ENCODE data around the gene PFAS.
A peak's percentile ranks its signal among the peaks of the same experiment; 100 is the strongest.

Gene PFAS

GRCh38 chr17:8294814-8295316, 45.8 kb downstream of the PFAS start:
- no peak for DNase-seq (ENCODE audit: low spot score)

- no peak for DNase-seq (ENCODE audit: low spot score)
These were observed 51.1 kb downstream of the PFAS start for GRCh38 chr17:8300226-8300625.

DNA sequence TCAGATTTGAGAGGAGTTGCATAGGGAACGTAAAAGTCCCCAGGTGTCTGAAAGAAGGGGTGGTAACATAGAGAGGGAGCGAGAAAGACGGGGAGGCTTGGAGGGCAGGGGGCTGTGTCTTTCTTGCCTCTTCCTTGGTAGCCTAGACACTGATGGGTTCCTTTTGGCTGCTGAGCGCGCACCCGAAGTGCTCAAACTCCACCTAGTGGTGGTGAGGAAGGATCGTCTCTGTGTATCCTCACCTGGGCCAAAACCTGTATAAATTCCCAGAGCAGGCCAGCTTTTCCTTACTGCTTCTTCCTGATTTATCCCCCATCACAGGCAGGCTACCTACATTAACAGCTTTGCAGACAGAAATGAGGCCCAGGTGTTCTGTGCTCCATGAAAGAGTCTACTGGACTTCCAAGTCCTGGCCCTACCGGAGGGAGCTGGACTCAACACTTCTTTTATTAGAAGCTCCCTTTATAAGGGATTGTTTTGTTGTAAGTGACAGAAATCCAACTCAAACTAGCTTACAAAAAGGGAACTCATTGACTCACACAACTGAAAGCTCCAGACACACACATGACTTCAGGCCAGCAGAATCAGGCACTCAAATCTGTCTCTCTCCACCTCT, 51.6 kb downstream of the PFAS start:
- peak; percentile 86 for DNase-seq (ENCODE audit: low spot score)

DNA sequence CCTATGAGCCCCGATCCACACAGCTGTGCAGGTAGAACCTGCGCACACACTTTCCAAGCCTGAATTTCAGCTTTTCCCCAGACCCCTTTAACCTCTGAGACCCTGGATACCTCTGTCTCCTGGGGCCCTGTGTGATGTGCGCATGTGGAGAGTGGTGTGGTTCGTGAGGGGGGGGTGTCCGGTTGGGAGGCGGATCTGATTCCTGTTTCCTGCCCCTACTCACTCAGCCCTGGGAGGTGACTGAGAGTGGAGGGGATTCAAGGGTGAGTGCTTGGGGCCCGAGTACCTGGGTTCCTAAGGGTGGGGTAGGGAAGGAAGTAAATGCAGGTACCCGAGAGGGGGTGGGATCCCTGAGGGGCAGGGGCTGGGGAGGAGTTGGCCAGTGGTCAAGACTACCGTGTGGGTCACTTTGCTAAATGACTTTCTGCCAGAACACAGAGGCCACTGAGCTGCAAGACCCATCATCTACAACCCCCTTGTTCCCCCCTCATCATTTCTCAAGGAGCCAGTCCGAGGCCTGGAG, 61.6 kb downstream of the PFAS start:
- DNase-seq (ENCODE audit: low spot score) = no peak

DNA sequence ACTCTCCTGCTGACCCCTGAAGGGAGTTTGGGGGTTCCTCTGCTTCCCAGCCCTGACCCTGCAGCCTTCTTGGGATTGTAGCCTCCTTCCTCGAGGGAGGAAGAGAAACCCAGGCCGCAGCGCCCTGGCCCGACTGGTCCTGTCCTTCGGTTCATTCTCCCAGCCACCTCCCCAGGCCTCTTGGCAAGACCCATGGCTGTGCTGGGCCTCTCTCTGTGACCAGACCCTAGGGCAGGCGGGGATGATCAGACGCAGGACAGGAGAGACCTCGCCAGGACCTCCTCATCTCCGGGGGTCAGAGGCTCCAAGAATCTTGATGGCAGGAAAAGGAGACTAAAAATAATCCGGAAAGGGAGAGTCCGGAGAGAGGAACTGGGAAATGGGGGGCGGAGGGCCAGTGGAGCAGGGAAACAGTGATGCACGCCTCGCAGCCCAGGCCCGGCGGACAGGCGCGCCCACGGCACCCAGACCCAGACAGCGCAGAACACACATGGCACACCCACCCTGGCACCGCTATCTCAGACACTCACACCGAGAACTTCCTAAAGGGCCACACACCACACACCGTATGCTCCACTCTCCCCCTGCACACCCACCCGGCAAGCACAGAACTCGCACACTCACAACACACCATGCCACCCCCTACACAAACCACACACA, 62.2 kb downstream of the PFAS start:
- no peak for DNase-seq (ENCODE audit: low spot score)

DNA sequence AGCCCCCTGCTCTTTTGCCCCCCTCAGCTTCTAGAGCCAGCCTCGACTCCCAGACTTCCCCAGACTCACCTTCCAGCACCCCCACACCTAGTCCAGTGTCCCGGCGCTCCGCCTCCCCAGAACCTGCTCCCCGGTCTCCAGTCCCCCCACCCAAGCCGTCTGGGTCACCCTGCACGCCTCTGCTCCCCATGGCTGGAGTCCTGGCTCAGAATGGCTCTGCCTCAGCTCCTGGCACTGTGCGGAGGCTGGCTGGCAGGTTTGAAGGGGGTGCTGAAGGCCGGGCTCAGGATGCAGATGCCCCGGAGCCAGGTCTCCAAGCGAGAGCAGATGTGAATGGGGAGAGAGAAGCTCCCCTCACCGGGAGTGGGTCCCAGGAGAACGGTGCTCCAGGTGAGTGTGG, 63.2 kb downstream of the PFAS start:
- DNase-seq (ENCODE audit: low spot score) = no peak

GRCh38 chr17:8312726-8313600, 63.9 kb downstream of the PFAS start:
- no peak for DNase-seq (ENCODE audit: low spot score)

GRCh38 chr17:8314797-8315763, 66.0 kb downstream of the PFAS start:
- no peak for DNase-seq (ENCODE audit: low spot score)

DNA sequence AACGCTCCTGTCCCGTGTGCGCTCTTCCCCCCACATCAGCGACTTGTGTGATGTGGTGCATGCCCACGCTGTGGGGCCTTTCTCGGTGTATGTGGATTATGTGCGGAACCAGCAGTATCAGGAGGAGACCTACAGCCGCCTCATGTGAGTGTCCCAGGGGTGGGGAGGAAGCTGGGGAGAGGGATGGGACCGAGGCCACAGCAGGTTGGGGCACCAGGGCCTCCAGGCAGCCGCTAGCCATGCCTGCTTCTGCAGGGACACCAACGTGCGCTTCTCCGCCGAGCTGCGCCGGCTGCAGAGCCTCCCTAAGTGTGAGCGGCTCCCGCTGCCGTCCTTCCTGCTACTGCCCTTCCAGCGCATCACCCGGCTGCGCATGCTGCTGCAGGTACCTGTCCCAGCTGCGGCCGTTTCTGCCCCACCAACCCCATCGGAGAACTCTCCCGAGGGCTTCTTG, 66.7 kb downstream of the PFAS start:
- DNase-seq (ENCODE audit: low spot score) = no peak

GRCh38 chr17:8318010-8318935, 69.2 kb downstream of the PFAS start:
- no peak for DNase-seq (ENCODE audit: low spot score)

All from Ammon's horn (tissue), 1 donor.